ENCODE measurements around the gene NUCKS1.

NUCKS1 gene

DNA sequence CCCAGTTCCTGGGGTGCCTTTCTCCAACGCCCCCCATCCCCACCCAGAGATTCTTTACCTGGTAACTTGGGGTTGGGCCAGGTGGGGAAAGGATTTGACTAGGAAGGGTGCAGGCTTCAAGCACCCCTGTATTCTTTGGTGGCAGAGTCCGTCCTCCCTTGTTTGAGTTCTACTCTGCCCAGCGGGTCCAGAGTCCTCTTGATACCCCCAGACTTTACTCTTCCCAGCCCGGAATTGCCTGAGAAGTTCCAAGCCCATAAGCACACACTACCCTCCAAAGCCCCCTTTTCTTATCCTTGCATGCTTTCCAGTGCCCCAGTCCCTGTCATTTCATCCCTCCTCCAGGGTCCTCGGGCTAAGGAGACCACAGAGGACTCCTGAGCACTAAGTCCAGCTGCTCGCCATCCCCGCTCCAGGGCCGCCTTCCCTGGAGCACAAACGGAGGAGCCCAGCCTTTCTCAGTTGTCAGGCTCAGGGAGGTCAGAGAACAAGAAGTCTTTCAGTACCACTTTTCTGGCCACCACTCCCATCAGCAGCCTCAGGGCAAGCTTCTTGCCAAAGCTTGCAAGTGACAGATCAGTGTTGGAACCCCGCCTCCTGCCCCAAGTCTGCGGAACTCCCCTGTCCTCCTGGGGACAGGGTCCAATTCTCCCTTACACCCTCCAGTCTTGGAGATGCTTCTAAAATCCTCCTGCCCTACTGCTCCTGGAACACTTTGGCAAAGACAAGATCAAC lies 81.9 kb downstream of the NUCKS1 start:
- DNase-seq = no peak

DNA sequence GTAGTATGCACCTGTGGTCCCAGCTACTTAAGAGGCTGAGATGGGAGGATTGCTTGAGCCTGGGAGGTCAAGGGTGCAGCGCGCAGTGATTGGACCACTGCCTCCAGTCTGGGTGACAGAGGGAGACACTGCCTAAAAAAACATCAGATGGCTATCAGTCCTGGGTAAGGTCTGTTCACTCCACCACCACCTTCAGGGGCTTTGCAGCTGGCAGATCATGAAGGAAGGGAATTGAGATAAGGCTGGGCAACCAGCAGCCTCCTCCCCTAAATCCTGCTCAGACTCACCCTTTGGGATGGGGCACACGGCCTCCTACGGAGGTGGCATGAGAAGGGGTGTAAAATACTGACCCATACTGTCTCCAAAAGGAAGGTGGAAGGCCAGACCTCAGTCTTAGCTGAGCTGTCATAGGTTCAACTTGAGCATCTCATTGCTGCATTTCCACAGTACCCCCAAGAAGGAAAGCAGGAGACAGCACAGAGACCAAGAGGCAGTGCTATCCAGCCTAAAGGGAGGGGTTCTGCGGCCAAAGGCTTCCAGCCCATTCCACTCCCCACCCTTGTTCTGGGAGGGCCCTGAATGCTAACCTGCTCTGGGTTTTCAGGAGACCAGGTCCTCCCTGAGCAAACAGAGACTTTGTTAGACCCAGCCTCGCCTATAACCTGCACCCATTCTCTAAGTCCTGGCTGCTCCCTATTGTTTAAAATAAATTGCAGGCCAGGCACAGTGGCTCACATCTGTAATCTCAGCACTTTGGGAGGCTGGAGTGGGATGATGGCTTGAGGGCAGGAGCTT lies 83.4 kb downstream of the NUCKS1 start:
- DNase-seq = no peak

- no peak for DNase-seq
Measured at GRCh38 chr1:205665201-205666045, 84.6 kb downstream of the NUCKS1 start.

- no peak for DNase-seq
Measured at GRCh38 chr1:205664399-205665017, 85.5 kb downstream of the NUCKS1 start.

DNA sequence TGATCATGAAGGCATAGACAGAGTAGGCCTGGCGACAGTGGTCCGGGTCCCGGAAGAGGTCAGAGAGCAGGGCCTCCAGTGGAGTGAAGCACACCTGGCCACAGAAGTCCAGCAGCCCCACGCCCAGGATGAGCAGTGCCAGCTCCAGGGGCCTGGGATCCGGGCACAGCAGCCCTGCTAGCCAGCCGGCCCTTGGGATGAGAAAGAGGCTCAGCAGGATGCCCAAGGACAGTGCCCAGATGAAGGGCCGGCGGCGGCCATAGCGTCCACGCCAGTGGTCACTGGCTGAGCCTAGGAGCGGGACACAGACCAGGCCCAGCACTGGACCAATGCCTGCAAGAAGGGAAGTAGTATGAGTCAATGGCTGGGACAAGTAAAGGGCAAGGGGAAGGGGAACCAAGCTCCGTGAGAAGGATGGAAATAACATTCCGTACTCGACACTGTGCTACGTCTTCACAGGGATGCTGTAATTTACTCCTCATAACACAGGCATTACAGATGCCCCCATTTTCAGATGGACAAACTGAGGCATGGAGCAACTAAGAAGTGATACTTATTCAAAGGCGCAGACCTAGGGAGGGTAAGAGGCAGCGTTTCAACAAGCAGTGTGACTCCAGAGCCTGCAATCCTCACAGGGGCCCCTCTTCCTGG lies 86.6 kb downstream of the NUCKS1 start:
- no peak for DNase-seq

All from activated T-cell treated with anti-CD3 and anti-CD28 coated beads, Interleukin-2, amount 50 U/mL, for 48 hours (primary cell).